Hematopoietic multipotent progenitor cell (in vitro differentiated cells): ENCODE results near the gene TCF7L1. TPM values are rescaled to one million over a fixed set of nuclear protein-coding genes. Genes with fewer than 3 reads are reported as not detected.

ENCODE experiments used
- DNase-seq, 3 donors: peaks; one replicate each; pipeline ENCODE4 v3.0.0-alpha.2; 2011 to 2015; ENCODE audit warnings: low read depth in 2 of 3, low spot score in 2 of 3
- total RNA-seq: library from RNA; depleted of rRNA; stranded (reverse); fragments of >200 nt; gene quantifications from one replicate; pipeline ENCODE4 v1.2.3, GENCODE V29; 2012

TCF7L1 gene
- total RNA-seq, 1 donor, result not detected

DNA sequence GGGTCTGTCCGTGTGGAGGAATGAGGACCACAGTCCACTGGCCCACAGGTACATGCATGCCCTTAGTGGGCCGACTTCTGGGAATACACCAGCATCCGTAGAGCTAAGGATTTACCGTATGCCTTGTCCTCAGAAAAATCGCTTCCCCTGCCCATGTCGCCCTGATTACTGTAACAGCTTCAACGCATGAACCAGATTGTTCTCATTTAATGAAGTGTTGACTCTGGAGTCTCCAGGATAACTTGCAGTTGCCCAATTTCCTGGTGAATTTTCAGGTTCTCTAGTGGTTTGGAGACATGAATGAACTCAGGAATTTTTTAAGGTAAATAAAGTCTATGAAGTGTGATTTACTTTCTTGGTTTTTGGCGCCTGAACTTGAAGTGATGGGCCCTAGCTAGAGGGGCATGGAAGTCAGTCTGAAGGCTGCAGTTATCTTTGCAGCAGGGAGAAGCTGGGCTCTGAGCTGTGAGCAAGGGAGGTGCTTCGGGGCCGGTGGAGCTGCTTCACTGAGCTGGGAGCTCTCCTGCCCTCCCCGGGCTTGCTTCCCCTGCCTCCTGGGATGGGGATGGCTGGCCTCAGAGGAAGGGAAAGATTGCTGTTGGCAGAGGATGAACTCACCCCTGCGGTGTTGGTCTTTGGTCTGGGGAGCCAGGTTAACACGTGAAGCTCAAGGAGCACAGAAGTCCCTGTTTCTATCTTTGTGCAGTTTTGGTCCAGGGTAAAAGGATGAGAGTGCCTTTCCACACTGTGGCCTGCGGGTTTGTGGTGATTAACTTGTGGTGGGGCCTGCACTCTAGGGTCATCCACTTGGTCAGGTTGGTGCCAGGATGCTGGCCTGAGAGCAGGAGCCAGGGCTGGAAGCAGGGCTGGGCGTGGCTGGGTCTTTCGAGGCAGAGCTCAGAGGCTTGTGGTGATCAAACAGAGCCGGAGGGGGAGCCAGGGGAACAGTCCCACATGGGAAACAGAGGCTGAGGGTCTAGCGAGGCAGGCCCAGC is 28.1 kb downstream of the TCF7L1 start:
- no peak for DNase-seq

DNA sequence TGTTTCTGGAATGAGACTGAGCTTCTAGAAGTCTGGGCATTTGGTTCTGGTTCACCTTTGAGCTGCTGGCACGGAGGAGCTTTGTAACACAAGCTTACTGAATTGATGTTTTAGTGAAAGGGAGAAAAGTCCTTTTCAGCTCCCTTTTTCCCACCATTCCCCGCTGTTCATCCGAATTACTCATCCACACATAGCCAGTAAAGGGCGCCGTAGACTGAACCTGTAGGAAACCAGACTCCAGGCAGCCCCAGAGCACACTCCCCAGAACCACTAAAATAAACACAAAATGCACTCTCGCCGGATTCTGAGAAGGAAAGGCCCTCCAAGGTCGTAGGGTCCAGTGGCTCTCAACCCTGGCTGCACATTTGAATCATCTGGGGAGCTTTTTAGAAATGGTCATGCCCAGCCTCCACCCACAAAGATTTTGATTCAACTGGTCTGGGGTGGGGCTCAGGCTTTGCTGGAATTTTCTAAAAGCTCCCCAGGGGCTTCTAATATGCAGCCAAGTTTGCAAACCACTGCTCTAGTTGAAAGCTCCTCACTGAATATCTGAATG is 29.6 kb downstream of the TCF7L1 start:
- no peak for DNase-seq

DNA sequence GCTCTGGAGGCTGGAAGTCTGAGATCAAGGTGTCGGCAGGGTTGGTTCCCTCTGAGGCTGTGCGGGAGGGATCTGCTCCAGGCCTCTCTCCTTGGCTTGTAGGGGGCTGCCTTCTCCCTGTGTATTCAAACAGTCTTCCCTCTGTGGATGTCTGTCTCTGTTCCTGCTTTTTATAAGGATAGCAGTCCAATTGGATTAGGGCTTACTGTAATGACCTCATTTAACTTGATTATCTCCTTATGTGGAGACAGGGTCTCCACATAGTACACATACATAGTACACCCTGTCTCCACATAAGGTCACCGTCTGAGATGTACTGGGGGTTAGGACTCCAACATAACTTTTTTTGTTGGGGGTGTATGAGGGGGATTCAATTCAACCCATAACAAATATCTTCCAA is 30.5 kb downstream of the TCF7L1 start:
- no peak for DNase-seq

DNA sequence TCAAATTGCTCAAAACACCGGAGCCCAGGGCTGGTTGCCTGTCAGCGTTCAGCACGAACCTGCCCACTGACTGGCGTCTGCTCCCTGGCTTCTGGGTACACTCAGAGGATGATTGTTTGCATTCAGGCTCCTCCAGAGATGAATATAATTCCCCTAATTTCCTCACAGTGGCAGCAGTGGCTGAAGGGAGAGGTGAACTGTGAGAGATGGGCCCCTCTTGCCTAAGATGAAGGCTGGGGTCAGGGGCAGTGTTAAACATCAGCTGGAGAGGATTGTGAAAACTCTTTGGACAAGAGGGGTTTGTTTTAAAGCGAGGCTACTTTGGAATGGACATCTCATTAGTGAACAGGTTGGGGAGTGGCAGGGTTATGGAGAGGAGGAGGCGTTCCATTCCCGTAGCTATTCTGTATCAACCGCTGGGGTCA is 31.0 kb downstream of the TCF7L1 start:
- no peak for DNase-seq

DNA sequence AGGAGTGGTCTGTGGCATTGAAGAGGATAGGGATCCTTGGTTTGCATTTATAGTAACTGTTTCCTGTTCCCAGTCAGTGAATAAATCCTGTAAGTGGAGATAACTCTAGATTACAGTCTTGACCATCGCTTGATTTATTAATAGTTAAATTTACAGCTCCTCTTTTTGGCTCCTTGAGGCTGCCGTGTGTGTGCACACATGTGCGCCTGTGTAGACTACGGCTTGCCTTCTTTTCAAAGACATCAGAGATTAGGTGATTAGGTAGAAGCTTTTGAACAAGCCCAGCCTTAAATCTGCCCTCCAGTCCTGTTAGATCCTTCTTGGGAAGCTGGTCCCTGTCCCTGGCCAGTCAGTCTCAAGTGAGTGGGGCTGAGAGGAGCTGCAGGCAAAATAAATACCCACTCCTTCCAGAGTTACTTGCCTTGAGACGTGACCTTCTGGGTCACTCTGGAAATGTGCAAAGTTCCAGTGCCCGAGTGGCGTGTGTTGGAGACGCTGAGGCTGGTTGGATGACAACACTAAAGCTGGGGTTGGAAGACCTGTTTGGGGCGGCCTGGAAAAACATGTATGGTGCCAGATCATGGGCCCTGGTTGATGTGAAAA is 32.0 kb downstream of the TCF7L1 start:
- no peak for DNase-seq

DNA sequence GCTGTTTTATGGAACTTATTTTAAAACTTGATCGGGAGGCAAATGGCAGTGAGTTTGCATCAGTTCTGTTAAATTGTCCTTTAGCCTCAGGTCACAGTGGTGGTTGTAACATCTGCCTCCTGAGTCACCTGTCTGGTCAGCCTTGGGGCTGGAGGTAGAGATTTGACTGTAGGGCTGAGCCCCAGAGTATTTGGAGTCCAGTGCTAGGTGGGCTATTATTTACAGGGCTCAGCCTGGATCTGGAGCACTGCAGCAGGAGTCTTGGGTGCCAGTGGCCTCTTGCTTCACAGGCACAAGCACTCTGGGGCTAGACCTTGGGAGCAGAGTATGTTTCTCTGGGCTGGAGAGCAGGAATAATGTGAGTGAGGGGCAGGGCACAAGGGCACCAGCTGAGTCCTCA is 32.8 kb downstream of the TCF7L1 start:
- no peak for DNase-seq

DNA sequence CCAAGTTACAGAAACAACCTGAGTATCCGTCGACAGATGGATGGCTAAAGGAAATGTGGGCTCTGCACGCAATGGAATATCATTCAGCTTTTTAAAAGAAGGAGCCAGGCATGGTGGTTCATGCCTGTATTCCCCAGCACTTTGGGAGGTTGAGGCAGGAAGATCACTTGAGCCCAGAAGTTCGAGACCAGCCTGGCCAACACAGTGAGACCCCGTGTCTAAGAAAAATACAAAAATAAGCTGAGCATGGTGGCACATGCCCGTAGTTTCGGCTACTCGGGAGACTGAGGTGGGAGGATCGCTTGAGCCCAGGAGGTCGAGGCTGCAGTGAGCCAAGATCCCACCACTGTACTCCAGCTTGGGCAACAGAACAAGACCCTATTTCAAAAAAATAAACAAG is 34.3 kb downstream of the TCF7L1 start:
- DNase-seq, result no peak

DNA sequence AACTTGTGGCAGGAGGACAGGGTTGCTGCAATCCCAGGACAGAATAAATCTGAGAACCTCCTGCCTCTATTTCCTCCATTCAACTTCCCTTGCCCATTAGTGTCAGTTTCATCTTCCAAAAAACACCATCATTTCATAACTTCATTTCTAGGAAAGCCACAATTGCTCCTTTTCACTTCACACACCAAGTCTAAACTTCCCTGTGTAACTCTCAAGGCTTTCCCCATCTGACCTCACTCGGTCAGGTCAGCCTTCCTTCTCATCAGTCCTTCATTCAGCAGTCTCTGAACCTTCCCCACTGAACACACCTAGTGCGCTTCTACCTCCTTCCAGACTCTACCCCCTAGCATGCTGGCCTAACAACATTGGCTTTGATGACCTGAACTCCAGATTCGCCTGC is 35.8 kb downstream of the TCF7L1 start:
- DNase-seq, result no peak

DNA sequence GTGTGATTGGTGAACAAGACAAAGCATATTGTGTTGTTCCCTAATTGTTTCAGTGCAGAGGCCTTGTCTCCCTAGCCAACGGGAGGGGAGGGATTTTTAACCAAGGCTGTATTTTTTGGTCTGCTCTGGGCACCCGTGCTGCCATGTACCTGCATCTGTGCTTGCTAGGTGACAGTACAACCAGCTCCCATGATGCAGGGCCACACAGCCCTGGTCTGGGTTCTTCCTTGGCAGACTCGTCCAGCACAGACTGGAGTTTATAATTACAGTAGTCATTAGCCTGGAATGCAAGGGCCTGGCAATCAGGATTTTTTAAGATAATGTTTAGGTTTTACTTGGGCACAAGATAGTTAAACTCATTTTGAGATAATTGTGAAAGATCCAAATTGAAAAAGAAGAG is 36.4 kb downstream of the TCF7L1 start:
- no peak for DNase-seq

DNA sequence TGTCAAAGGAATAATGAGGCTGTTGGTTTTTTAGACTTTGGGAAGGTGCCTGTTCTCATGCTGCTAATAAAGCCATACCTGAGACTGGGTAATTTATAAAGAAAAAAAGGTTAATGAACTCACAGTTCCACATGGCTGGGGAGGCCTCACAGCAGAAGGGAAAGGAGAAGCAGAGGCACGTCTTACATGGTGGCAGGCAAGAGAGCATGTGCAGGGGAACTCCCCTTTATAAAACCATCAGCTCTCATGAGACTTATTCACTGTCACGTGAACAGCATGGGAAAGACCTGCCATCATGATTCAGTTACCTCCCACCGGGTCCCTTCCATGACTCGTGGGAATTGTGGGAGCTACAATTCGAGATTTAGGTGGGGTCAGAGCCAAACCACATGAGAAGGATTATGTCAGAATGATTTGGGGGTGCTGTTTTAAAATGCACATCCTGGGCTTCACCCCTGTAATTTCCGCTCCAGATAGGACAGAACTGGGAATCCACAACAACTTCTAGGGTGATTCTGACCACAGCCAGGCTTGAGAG is 37.8 kb downstream of the TCF7L1 start:
- no peak for DNase-seq

DNA sequence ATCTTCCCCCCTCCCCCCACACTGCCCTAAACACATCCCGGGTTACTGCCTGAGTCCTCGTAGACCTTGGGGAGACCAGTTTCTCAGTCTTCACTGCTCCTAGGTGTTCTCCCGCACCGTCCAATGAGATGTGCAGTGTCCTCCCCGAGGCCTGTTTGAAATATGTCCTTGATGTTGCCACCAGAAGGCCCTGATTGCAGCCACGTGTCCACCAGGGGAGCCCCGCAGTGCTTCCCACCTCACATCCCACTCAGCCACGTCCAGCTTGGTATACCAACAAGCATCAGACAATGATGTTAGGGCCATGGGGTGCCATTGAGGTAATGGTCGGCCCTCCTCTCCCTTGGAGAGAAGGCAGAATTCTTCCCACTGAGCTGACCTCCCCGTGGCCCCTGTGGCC is 38.7 kb downstream of the TCF7L1 start:
- no peak for DNase-seq

DNA sequence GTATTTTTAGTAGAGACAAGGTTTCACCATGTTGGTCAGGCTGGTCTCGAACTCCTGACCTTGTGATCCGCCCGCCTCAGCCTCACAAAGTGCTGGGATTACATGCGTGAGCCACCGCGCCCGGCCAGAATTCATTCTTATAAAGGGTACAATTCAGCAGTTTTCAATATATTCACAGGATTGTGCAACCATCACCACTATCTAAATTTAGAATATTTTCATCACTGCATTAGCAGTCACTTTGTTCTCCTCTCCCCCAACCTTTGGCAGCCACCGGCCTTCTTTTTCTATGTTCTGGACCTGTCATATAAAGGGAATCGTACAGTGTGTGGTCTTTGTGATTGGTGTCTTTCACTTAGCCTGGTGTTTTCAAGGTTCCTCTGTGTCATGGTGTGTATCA is 40.7 kb downstream of the TCF7L1 start:
- DNase-seq, result no peak

DNA sequence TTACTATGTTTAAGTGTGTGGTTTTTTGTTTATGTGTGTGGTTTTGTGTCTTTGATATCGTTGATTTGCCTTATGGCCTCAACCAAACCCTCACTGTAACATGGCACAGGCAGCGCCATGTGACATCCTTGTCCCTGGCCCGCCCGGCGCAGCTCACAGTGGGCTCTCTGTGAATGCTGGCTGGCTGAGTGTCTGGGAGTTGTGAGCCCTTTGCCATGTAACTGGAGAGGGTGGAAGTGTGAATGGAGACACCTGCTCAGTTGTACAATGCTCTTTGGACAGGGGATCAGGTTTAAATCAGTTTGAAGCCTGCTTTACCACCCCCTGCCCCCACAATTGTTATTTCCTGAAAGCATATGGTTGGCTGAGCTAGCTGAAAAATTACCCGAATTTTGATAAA is 41.8 kb downstream of the TCF7L1 start:
- no peak for DNase-seq

DNA sequence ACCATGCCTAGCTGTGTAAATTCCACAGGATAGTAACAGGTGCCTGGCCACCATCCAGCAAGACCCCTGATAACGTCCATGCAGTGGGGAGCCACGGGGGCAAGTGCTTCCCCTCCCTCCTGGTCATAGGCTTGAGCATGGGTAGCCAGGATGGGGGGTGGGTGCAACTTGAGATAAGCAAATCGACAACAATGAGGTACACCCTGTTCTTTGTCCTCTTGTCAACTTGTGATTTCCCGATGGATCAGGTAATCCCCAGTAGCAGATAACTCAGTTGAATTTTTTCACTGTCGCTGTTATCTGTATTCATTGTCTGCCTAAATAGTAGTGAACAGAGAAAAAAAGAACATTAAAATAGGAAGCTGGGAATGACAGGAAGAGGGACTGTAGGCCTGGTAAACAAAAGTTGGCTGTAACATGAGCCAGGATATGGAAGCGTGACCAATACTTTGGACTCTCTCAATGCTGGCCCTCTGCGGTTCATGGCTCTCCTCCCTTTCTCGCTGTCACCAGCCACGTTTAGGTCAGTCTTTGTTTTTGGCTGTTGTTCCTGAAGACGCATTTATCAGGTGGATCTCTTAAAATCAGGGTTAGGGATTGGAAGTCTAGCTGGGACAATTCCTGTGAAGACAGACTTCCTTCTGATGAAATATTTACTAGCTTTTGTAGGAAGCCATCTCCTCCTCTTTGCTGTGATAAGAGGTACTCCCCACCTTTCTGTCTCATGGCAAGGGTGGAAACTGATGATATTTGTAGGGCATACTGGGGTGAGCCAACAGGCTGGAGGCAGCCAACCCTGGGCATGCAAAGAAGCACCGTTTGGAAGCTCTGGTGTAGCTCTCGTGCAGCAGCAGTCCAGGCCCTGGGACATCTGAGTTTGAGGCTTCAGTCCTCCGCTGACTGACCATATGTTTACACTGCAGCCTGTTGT is 42.4 kb downstream of the TCF7L1 start:
- DNase-seq, result no peak

DNA sequence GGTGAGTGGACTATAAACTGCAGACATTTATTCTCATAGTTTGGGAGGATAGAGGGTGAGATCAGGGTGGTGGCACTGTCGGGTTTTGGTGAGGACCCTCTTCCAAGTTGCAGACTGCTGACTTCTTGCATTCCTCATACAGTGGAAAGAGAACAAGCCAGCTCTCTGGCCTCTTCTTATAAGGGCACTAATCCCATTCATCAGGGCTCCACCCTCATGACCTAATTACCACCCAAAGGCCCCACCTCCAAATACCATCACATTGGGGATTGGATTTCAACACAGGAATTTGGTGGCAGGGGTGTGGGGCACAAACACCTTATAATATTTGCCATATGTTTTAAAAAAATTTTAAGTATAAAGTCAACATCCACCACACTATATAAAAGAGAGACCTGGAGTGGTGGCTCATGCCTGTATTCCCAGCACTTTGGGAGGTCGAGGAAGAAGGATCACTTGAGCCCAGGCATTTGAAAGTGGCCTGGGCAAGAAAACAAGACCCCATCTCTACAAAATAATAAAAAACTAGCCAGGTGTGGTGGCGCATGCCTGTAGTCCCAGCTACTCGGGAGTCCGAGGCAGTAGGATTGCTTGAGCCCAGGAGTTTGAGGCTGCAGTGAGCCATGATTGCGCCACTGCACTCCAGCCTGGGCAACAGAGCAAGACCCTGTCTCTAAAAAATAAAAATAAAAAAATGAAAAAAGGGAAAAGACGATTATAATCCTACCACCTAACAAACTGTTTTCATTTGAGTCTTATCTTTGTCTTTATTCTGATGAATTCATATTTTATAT is 44.0 kb downstream of the TCF7L1 start:
- no peak for DNase-seq

DNA sequence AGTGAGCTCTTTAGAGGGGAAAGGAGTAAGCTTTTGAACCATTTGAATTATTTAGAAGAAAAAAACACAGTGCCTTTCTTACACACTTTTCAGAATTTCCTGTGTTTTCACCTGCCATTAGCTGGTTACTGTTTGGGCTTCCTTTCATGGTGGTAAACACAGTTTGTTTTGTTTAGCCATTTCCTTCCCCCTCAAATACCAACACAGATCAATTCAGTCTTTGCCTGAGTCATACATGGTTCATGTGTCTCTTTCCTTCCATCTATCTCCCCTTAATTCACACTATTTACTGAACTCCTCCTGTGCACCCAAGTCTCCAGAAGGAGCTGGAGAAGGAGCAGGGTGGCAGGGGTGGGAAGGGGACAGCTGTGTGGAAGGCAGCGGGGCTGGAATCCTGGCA is 45.0 kb downstream of the TCF7L1 start:
- DNase-seq, result no peak

DNA sequence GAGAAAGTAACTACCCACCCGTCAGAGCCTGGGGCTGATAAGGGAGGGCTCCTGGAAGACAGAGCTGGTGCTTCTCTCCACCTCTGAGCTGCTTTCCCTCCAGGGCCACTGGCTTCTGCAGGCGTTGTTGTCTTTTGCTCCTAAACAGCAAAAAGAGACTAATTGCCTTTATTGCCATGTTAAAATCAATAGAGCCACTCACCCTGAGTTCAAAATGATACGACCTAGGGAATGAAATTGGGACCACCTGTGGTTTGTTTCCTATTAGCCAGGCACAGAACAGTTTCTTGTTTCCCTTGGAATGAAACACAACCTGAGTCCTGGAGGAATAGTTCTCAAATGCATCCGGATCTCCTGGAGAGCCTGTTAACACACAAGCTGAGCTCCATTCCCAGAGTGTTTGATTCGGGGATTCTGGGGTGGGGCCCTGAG is 45.8 kb downstream of the TCF7L1 start:
- DNase-seq, result no peak

DNA sequence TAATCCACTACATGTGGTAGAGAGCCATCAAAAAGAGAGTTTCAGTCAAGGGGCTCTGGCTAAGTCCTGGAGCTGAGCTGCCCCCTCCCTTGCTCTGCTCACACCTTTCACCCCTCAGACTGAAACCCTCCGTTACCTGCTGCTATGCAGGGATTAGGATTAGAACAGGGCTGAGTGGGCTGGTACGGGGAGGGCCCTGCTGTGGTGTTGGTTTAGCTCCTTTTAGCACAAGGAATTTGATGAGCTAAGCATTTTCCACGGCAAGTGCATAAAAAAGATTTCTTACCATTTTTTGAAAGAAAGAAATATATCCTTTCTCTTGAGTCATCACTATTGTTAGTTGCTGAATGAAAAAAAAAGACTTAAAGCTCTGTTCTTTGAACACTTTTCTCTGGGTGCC is 46.3 kb downstream of the TCF7L1 start:
- DNase-seq, result no peak

DNA sequence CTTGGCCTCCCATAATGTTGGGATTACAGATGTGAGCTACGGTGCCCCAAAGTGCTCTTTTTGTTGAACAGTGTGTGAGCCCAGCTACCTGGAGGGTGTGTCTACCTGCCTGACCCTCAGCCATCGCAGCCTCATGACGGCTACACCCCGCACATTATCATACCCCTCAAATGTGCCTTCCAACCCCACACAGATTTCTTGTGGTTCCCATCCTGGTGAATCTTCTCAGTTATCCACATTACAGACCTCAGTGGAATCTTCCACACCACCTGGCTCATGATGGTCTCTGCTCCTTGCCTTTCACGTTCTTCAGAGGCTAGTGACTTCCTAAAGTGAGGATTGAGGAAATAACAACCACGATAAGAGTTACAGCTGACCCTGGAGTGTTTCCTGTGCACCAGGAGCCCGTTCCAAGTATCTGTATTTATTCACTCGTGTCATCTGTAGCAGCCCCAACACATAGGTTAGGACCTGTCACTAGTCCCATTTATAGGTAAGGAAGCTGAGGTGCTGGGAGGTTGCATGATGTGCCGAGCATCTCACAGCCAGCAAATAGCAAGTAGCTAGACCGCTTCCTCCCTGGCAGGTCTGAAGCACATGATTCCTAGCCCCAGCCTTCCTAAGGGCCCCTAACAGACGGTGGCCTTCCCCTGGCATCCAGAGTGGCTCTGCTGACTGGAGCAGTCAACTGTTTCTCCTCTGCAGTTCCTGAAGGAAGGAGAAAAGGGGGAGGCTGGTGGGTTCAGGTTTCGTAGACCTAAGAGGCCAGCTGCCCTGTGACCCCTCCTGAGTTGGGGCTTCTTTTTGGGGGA is 47.3 kb downstream of the TCF7L1 start:
- no peak for DNase-seq
